ENCODE results near the gene ZCCHC14. TPM values are rescaled to one million over a fixed set of nuclear protein-coding genes. Genes with fewer than 3 reads are reported as not detected.
"Not testable (repeated sequence)": the region's sequence is repeated elsewhere in the genome, so short reads cannot be mapped to it uniquely, and the experiment has no call there.

The ZCCHC14 gene
- total RNA-seq, 6 donors from 2014 or later: 17.2 to 35.3 (median 26.3) TPM

GRCh38 chr16:87495578-87496446 is 3.0 kb upstream of the ZCCHC14 start:
- ATAC-seq (ENCODE audit: low FRiP score in 2 of 2): no peak
- 67 to 82% methylated on average over 12 to 14 of the region's 17 CpGs for WGBS, 2 donors
- Histone ChIP-seq H3K4me3 (no peak overlapping the region), H3K9me3 (no peaks in the 10 kb centered on the region), H3K4me1 (peaks cover 16 to 20% (median 18%) of the 10 kb centered on the region in 4 donors), H3K36me3 (no peaks in the 10 kb centered on the region), H3K27me3 (no peaks in the 10 kb centered on the region), H3K27ac (no peak overlapping the region)
- TF ChIP-seq EP300 (IDR thresholded peaks at IDR 0.05): no peak
- no peak for TF ChIP-seq POLR2A (IDR thresholded peaks at IDR 0.05)
- TF ChIP-seq POLR2AphosphoS5 (IDR thresholded peaks at IDR 0.05): no peak
- DNase-seq: no peak

DNA sequence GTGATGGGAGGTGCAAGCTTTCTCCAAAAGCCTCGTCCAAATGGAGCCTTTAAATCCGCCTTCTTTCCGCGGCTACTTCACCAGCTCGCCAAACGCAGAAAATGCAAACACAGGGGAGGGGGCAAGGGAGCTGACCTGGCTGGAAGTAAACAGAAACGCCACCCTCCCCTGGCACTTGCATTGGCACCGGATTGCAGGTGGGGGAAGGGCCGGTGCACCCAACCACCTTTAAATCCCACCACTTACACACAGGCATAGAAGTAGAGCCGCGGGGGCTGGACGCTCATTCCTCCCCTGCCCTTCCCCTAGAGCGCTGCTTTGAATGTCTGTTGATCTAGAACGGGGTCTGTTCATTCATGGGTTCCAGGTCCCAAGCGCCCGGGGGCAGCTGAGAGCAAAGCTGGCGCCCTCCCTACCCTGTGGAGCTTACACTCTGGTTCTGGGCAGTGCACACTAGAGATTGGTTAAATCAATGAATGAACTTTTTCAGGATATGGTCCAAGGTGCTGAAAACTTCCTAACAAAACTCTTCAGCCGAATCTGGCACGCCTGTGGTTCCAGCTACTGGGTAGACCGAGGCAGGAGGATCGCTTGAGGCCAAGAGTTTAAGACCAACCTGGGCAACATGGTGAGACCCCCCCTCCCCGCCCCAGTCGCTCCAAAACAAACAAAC is 920 bp upstream of the ZCCHC14 start:
- no peak for DNase-seq
- ATAC-seq (ENCODE audit: low FRiP score in 2 of 2): no peak
- peak overlapping the region; percentile 39 to 65 (median 58) for H3K4me3 ChIP-seq
- WGBS, 2 donors: 39 to 40% methylated on average over 16 to 23 of the region's 23 CpGs
- peaks cover 32 to 38% (median 35%) of the 10 kb centered on the region in 4 donors for H3K4me1 ChIP-seq
- H3K27me3 ChIP-seq: no peaks in the 10 kb centered on the region
- no peaks in the 10 kb centered on the region for H3K36me3 ChIP-seq
- no peaks in the 10 kb centered on the region for H3K9me3 ChIP-seq
- TF ChIP-seq, protein P1, sequence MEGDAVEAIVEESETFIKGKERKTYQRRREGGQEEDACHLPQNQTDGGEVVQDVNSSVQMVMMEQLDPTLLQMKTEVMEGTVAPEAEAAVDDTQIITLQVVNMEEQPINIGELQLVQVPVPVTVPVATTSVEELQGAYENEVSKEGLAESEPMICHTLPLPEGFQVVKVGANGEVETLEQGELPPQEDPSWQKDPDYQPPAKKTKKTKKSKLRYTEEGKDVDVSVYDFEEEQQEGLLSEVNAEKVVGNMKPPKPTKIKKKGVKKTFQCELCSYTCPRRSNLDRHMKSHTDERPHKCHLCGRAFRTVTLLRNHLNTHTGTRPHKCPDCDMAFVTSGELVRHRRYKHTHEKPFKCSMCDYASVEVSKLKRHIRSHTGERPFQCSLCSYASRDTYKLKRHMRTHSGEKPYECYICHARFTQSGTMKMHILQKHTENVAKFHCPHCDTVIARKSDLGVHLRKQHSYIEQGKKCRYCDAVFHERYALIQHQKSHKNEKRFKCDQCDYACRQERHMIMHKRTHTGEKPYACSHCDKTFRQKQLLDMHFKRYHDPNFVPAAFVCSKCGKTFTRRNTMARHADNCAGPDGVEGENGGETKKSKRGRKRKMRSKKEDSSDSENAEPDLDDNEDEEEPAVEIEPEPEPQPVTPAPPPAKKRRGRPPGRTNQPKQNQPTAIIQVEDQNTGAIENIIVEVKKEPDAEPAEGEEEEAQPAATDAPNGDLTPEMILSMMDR (IDR thresholded peaks at IDR 0.05): no peak
- TF ChIP-seq POLR2AphosphoS5 (IDR thresholded peaks at IDR 0.05): no peak
- no peak for TF ChIP-seq EP300 (IDR thresholded peaks at IDR 0.05)
- no peak for TF ChIP-seq POLR2A (IDR thresholded peaks at IDR 0.05)
- H3K27ac ChIP-seq: peak overlapping the region in 2 of 4 donors; percentile 32 to 69

- Histone ChIP-seq H3K36me3 (no peaks in the 10 kb centered on the region), H3K27me3 (no peaks in the 10 kb centered on the region), H3K27ac (peak overlapping the region in 2 of 4 donors; percentile 69 to 87), H3K4me1 (peaks cover 41 to 52% (median 47%) of the 10 kb centered on the region in 4 donors), H3K9me3 (no peaks in the 10 kb centered on the region), H3K4me3 (peak overlapping the region in 3 of 4 donors; percentile 62 to 67 (median 65))
- no CpG with 5 or more reads among the region's 74 CpGs for WGBS, 2 donors
- ATAC-seq (ENCODE audit: low FRiP score in 2 of 2) (no peak), DNase-seq (no peak)
- TF ChIP-seq EP300 (IDR thresholded peaks at IDR 0.05): no peak
- TF ChIP-seq, protein P1 (IDR thresholded peaks at IDR 0.05): no peak
- TF ChIP-seq POLR2A (IDR thresholded peaks at IDR 0.05): no peak
- no peak for TF ChIP-seq POLR2AphosphoS5 (IDR thresholded peaks at IDR 0.05)
These were observed 563 bp downstream of the ZCCHC14 start for GRCh38 chr16:87492291-87492630.

- peak overlapping the region; percentile 26 to 74 (median 48) for H3K27ac ChIP-seq
- DNase-seq (peak in 1 of 2 donors; percentile 88), ATAC-seq (ENCODE audit: low FRiP score in 2 of 2) (no peak)
- peak overlapping the region; percentile 25 to 67 (median 52) for H3K4me3 ChIP-seq
- H3K27me3 ChIP-seq: no peaks in the 10 kb centered on the region
- H3K9me3 ChIP-seq: no peaks in the 10 kb centered on the region
- peaks cover 47 to 58% (median 53%) of the 10 kb centered on the region in 4 donors for H3K4me1 ChIP-seq
- TF ChIP-seq POLR2AphosphoS5 (IDR thresholded peaks at IDR 0.05) (no peak), POLR2A (IDR thresholded peaks at IDR 0.05) (no peak), EP300 (IDR thresholded peaks at IDR 0.05) (no peak)
- TF ChIP-seq, protein P1 (IDR thresholded peaks at IDR 0.05): no peak
- WGBS, 2 donors: 45 to 58% methylated on average over 9 to 22 of the region's 80 CpGs
- H3K36me3 ChIP-seq: no peaks in the 10 kb centered on the region
These were observed 1.1 kb downstream of the ZCCHC14 start for GRCh38 chr16:87491522-87492290.

DNA sequence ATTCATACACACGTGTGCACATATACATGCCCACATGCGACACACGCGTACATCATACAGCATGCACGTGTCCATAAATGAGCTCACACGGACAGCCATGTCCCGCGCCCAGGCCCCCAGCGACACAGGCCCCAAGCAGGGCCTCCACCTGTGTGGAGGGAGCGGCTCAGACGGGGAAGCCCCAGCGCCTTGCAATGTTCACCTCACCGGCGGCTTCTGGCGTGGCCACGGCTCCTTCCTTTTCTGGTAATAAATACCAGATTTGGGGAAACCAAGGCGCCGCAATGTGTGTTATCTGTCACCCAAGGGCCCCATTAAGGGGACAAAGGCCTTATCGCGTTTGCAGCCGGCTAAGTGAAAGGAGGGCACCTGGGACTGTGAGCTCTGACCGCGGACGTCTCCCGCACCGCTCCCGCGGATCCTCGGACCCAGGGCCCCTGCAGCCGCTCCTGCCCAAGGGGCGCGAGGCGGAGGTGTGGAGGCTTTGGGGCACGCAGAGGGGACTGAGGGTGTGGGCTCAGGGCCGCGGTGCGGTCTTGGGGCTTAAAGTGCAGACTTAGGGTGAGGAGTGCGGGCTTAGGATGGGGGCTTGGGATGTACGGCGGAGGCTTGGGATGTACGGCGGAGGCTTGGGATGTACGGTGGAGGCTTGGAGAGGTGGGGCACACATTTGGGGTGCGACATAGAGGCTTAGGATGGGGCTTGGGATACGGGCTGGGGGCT is 1.9 kb downstream of the ZCCHC14 start:
- 43 to 56% methylated on average over 15 to 44 of the region's 45 CpGs for WGBS, 2 donors
- not testable (repeated sequence) for ATAC-seq (ENCODE audit: low FRiP score in 2 of 2); H3K9me3 ChIP-seq; H3K36me3 ChIP-seq; H3K27me3 ChIP-seq
- Histone ChIP-seq H3K27ac (peak overlapping the region; percentile 42 to 74 (median 52)), H3K4me1 (peaks cover 54 to 60% (median 60%) of the 10 kb centered on the region in 4 donors), H3K4me3 (peak overlapping the region; percentile 13 to 67 (median 52))
- DNase-seq: peak; percentile 50 to 83

Measured in upper lobe of left lung (tissue), 6 donors.